Measurements from ENCODE around the gene TACR1.
"Not testable (repeated sequence)": the region's sequence is repeated elsewhere in the genome, so short reads cannot be mapped to it uniquely, and the experiment has no call there.

Gene TACR1

DNA sequence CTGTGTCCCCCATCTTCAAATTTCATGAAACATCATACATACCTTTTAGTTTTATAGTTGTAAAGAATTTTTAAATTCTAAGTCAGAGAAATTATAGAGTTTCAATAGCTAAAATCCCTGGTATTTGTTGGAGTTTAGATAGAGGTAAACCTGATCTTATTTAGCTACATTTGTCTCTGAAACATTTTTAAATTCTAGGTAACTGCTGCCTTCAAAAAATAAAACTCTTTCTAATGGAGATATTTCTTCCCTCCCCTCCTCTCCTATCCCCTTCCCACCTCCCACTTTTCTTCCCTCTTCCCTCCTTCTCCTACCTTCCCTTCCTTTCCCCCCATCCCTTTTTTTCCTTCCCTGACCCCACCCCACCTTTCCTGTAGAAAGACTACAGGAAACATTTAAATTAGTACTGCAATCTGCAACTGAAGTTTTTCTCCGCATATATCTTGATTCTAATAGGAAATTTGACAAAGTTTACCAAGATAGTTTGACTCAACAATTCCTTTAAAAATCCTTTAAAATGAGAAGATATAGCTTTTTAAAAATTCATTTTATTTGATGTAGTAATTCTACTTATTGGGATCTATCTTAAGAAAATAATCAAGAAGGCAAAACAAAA lies 4.1 kb downstream of the TACR1 start:
- in situ Hi-C loops (cut with HindIII; ENCODE audit: low sequenced_read_pairs) = no loop called here

- in situ Hi-C loops (cut with HindIII; ENCODE audit: low sequenced_read_pairs) = no loop called here
These were observed 5.0 kb downstream of the TACR1 start for GRCh38 chr2:75194184-75194868.

DNA sequence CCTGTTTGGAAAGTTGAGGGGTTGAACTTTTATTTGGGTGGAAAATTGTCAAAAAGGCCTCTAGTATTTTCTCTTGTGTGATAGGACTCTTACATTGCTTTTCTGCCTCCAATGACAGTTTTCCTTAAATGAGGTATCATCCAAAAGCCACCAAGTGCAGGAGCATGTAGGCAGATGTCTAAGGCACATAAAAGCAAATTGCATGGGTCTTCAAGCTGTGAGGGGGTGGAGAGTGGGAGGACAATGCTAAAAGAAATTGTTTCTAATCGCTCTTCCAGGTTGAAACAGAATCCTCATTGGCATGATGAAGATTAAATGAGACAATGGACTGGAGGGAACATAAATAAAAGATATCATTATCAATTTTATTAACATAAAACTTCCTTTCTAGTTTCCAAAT lies 6.8 kb downstream of the TACR1 start:
- in situ Hi-C loops (cut with HindIII; ENCODE audit: low sequenced_read_pairs) = no loop called here

DNA sequence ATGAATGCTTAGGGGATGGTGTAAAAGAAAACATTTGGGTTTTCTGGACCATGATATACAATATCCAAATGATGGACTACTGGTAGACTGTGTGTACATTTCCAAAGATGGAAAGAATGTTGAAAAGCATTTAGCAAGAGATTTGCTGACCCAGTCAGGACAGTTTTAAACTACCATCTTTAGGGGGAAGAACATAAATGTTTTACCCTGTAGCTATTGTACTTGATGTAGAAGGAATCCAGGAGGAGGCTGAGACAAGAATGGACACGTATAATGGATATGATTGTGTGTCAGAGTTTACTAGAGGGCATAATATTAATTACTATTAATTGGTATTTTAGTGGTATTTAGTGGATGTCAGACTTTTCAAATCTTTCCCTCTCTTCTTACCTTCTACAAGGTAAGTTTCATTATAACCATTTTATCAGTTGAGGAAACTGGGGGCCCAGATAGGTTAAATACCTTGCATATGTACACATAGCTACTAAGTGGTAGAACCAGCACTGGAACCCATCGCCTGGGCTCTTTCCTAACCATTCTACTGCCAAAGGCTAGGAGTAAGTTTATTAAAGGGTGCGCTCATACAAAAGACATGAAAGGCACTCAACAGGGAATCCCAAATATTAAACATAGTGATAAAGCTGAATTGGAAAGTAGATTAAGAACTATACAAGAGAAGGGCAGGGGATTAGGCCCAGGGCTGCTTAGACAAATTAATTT lies 8.9 kb downstream of the TACR1 start:
- in situ Hi-C loops (cut with HindIII; ENCODE audit: low sequenced_read_pairs) = no loop called here

- in situ Hi-C loops (cut with HindIII; ENCODE audit: low sequenced_read_pairs) = no loop called here
These were observed 12.5 kb downstream of the TACR1 start for GRCh38 chr2:75186821-75187220.

GRCh38 chr2:75182606-75183005 lies 16.7 kb downstream of the TACR1 start:
- in situ Hi-C loops (cut with HindIII; ENCODE audit: low sequenced_read_pairs) = no loop called here

DNA sequence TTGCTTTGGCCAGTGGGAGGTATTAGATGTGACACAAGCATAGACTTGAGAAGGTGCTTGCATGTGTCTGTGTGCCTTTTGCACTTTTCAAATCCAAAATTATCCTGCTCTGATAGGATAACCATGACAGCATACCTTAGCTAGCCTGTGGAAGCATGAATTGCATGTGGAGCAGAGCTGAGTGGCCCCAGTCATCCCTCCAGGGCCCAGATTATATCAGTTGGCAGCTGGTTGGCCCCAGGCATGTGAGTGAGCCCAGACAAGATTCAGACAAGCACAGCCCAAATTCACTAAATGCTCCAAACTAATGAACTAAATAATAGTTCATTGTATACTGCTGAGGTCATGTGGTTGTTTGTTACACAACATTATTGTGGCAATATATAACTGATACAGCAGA lies 18.8 kb downstream of the TACR1 start:
- in situ Hi-C loops (cut with HindIII; ENCODE audit: low sequenced_read_pairs) = no loop called here

GRCh38 chr2:75177427-75177826 lies 21.9 kb downstream of the TACR1 start:
- in situ Hi-C loops (cut with HindIII; ENCODE audit: low sequenced_read_pairs) = no loop called here

GRCh38 chr2:75175456-75175855 lies 23.9 kb downstream of the TACR1 start:
- in situ Hi-C loops (cut with HindIII; ENCODE audit: low sequenced_read_pairs) = no loop called here

DNA sequence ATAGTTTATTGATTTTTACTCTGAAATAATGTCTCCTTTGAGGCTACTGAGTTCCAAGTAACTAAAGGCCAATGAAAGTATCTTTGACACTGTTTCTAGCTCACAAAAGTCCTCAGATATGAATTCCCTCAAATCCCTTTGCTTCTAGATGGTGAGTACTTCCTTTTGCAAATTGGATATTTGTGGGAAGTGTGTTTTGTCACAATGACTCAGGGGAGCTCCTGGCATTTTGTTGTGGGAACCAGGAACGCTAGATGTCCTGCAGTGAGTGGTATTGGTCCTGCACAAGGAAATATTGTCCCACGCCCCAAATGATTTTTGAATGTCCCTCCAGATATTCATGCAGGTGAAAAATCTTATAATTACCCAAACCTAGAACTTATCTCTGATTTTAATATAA lies 24.3 kb downstream of the TACR1 start:
- in situ Hi-C loops (cut with HindIII; ENCODE audit: low sequenced_read_pairs) = no loop called here

- in situ Hi-C loops (cut with HindIII; ENCODE audit: low sequenced_read_pairs) = no loop called here
These were observed 24.8 kb downstream of the TACR1 start for GRCh38 chr2:75174519-75174918.

GRCh38 chr2:75173740-75174139 lies 25.6 kb downstream of the TACR1 start:
- in situ Hi-C loops (cut with HindIII; ENCODE audit: low sequenced_read_pairs) = no loop called here

DNA sequence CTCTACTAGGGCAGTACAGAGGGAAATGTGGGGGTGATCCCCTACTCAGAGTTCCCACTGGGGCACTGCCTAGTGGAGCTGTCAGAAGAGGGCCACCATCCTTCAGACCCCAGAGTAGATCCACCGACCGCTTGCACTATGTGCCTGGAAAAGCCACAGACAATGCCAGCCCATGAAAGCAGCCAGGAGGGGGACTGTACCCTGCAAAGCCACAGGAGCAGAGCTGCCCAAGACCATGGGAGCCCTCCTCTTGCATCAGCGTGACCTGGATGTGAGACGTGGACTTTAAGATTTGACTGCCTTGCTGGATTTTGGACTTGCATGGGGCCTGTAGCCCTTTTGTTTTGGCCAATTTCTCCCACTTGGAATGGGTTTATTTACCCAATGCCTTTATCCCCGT lies 27.9 kb downstream of the TACR1 start:
- in situ Hi-C loops (cut with HindIII; ENCODE audit: low sequenced_read_pairs) = not testable (repeated sequence)

DNA sequence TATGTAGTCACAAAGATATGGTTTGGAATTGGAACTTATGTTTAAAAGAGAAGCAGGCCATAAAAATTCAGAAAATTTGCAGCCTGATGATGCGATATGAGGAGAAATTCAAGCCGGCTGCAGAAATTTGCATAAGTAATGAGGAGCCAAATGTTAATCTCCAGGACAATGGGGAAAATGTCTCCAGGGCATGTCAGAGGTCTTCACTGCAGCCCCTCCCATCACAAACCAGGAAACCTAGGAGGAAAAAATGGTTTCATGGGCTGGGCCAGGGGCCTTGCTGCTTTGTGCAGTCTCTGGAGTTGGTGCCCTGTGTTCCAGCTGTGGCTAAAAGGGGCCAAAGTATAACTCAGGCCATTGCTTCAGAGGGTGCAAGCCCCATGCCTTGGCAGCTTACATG lies 28.4 kb downstream of the TACR1 start:
- in situ Hi-C loops (cut with HindIII; ENCODE audit: low sequenced_read_pairs) = no loop called here

GRCh38 chr2:75168186-75168585 lies 31.1 kb downstream of the TACR1 start:
- in situ Hi-C loops (cut with HindIII; ENCODE audit: low sequenced_read_pairs) = no loop called here

DNA sequence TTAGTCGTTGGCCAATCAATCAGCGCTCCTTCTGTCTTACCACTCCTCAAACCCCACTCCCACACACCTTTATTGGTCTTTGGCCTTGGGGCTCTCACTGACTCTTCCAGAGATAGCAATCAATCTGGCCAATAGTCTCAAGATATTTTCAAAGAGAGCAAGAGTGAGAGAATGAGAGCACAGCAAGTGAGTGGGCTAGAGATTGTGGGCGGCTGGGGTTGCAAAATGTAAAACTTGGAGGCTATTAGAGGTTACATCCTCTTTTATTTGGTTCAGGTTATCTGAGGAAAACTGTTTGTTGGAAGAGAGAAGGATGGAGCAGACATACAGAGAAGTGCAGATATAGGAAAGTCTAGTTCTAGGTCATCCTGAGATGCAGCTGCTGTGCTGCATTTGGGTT lies 32.8 kb downstream of the TACR1 start:
- in situ Hi-C loops (cut with HindIII; ENCODE audit: low sequenced_read_pairs) = no loop called here

DNA sequence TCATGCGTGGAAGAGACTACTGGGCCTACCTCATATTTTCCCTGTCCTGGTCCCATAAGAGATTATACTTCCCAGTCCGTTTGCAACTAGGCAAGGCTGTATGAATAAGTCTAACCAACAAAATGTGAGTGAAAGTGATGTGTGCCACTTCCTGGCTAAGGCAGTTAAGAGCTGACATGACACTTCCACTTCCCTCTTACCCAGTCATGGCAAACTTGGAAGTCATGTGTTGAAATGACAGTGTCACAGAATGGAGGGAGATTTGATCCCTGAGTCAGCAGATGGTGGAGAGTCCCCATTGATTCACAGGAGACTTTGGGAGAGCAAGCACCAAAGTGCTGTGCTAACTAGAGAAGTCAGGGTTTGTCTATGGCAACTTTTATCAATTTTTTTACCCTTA lies 36.4 kb downstream of the TACR1 start:
- in situ Hi-C loops (cut with HindIII; ENCODE audit: low sequenced_read_pairs) = no loop called here

DNA sequence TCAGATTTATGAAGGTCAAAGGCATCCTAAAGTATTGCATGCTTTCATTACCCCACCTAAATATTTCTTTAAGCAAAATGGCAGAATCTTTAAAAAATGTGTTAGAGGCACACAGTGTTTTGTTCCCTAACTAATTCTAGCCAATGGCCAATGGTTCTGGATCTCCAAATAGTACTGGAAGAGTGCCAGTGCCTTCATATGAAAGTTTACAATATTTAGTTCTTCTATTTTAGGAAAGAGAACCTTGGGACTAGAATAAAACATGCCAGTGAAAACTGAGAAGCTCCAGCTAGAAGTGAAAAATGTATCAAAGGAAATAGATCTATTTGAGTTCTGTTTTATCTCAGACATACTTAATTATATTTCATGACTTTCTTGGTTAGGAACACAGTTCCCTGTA lies 37.1 kb downstream of the TACR1 start:
- in situ Hi-C loops (cut with HindIII; ENCODE audit: low sequenced_read_pairs) = no loop called here

DNA sequence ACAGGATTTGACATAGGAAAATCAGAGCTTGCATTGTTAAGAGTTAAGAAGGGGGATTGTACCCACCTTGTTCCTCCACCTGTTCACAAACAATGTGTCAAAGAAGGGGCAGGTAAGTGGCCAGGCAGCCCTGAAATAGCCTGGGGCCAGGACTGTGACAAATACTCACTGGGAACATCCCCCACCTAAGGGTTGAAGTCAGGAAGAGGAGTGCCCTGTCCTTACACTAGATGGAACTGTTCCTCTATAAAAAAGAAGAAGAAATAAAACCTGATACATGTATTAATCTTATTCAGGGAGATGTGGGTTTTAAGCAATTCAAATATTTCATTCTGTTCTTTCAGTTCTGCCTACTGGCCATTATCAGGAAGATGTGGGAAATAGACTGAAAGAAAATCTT lies 41.9 kb downstream of the TACR1 start:
- in situ Hi-C loops (cut with HindIII; ENCODE audit: low sequenced_read_pairs) = no loop called here

GRCh38 chr2:75155115-75155514 lies 44.2 kb downstream of the TACR1 start:
- in situ Hi-C loops (cut with HindIII; ENCODE audit: low sequenced_read_pairs) = no loop called here

- in situ Hi-C loops (cut with HindIII; ENCODE audit: low sequenced_read_pairs) = no loop called here
These were observed 46.1 kb downstream of the TACR1 start for GRCh38 chr2:75153221-75153620.

GRCh38 chr2:75152243-75152642 lies 47.1 kb downstream of the TACR1 start:
- in situ Hi-C loops (cut with HindIII; ENCODE audit: low sequenced_read_pairs) = not testable (repeated sequence)

Measured in DLD1 (cell line).